IMR-90 (cell line): ENCODE results near the gene GNG2. TPM values are rescaled to one million over a fixed set of nuclear protein-coding genes. Genes with fewer than 3 reads are reported as not detected.

Experiments
- ATAC-seq: fragments of 200-7000 bp; cut with Tn5 transposase; 2 replicates; pipeline ENCODE4 v1.9.1; 2020; ENCODE audit warnings: low read depth, mild to moderate bottlenecking, moderate library complexity
- BruUV-seq: library from RNA; stranded (reverse); fragments of 400-500 nt; replicated peaks from 2 replicates; lab custom pipeline; 2021; lab: Mats Ljungman, UMichigan
- CTCF ChIA-PET: fragments of 300-600 bp; formaldehyde crosslinking; extraction: SDS; loops from one replicate; lab custom pipeline; 2021; ENCODE audit warnings: antibody characterized with exemption; lab: Yijun Ruan, JAX
- POLR2A ChIA-PET: fragments of 300-600 bp; sonication (Branson Sonifier 250); formaldehyde crosslinking; loops from one replicate; lab custom pipeline; 2022; ENCODE audit warnings: antibody characterized with exemption; ENCODE audit not compliant: unreplicated experiment; lab: Charles Lee
- DNase-seq: peaks from one replicate; pipeline ENCODE4 v3.0.0; 2013
- H2AFZ ChIP-seq: replicated peaks from 2 replicates; pipeline ENCODE3; 2013; ENCODE audit warnings: low read length, mild to moderate bottlenecking; ENCODE audit not compliant: poor library complexity
- H2AK5ac ChIP-seq: 2 replicates; pipeline ENCODE4 v1.6.1; 2013; ENCODE audit warnings: low read depth, low read length, inconsistent platforms
- H2AK9ac ChIP-seq: replicated peaks from 2 replicates; pipeline ENCODE3; 2013; ENCODE audit warnings: mild to moderate bottlenecking, low read depth, low read length, moderate library complexity; ENCODE audit not compliant: poor library complexity
- H2BK120ac ChIP-seq: 2 replicates; pipeline ENCODE4 v1.6.1; 2013; ENCODE audit warnings: low read depth, low read length, inconsistent platforms
- H2BK15ac ChIP-seq: 3 replicates; pipeline ENCODE4 v1.6.1; 2013; ENCODE audit warnings: low read depth, low read length, inconsistent platforms
- H2BK20ac ChIP-seq: 2 replicates; pipeline ENCODE4 v1.6.1; 2013; ENCODE audit warnings: low read depth, mild to moderate bottlenecking, inconsistent platforms, low read length, moderate library complexity
- H2BK5ac ChIP-seq: 2 replicates; pipeline ENCODE4 v1.6.1; 2013; ENCODE audit warnings: mild to moderate bottlenecking, low read depth, low read length, inconsistent platforms; ENCODE audit not compliant: poor library complexity, severe bottlenecking
- H3K14ac ChIP-seq: replicated peaks from 2 replicates; pipeline ENCODE4 v1.6.1; 2013; ENCODE audit warnings: low read depth, low read length, inconsistent platforms
- H3K18ac ChIP-seq: 2 replicates; pipeline ENCODE4 v1.6.1; 2013; ENCODE audit warnings: low read depth, low read length, control low read depth
- H3K23ac ChIP-seq: 2 replicates; pipeline ENCODE4 v1.6.1; 2013; ENCODE audit warnings: low read depth, low read length, inconsistent platforms
- H3K27ac ChIP-seq: 2 replicates; pipeline ENCODE4 v1.5.1; 2013; ENCODE audit warnings: mild to moderate bottlenecking, control low read depth, low read length; ENCODE audit not compliant: insufficient read depth
- H3K27me3 ChIP-seq: 2 replicates; pipeline ENCODE4 v1.6.1; 2013; ENCODE audit warnings: low read length; ENCODE audit not compliant: control insufficient read depth, insufficient read depth
- H3K36me3 ChIP-seq: 2 replicates; pipeline ENCODE4 v1.6.1; 2013; ENCODE audit warnings: low read length, mixed read lengths; ENCODE audit not compliant: control insufficient read depth, insufficient read depth
- H3K4ac ChIP-seq: 2 replicates; pipeline ENCODE4 v1.6.1; 2013; ENCODE audit warnings: low read depth, low read length, inconsistent platforms
- H3K4me1 ChIP-seq: 2 replicates; pipeline ENCODE4 v1.6.1; 2013; ENCODE audit warnings: low read length, mixed read lengths; ENCODE audit not compliant: control insufficient read depth, insufficient read depth
- H3K4me2 ChIP-seq: 2 replicates; pipeline ENCODE4 v1.6.1; 2013; ENCODE audit warnings: low read depth, mild to moderate bottlenecking, control low read depth, low read length, moderate library complexity
- H3K4me3 ChIP-seq: 2 replicates; pipeline ENCODE4 v1.5.1; 2013; ENCODE audit warnings: low read depth, mild to moderate bottlenecking, control low read depth, low read length, moderate library complexity; ENCODE audit not compliant: insufficient read depth
- H3K56ac ChIP-seq: 2 replicates; pipeline ENCODE4 v1.6.1; 2013; ENCODE audit warnings: low read length, inconsistent platforms; ENCODE audit not compliant: insufficient read depth; ENCODE audit errors: extremely low read depth
- H3K79me1 ChIP-seq, 2 experiments: 2 replicates each; pipeline ENCODE4 v1.6.1; 2013; ENCODE audit warnings: low read length in 2 of 2, inconsistent platforms in 1 of 2, low read depth in 1 of 2
- H3K9ac ChIP-seq: 2 replicates; pipeline ENCODE4 v1.6.1; 2013; ENCODE audit warnings: low read depth, low read length, control low read depth
- H3K9me1 ChIP-seq: 2 replicates; pipeline ENCODE4 v1.6.1; 2013; ENCODE audit warnings: low read length, inconsistent platforms; ENCODE audit not compliant: insufficient read depth
- H3K9me3 ChIP-seq: 2 replicates; pipeline ENCODE4 v1.6.1; 2013; ENCODE audit warnings: low read length; ENCODE audit not compliant: control insufficient read depth, insufficient read depth
- H4K20me1 ChIP-seq: 2 replicates; pipeline ENCODE4 v1.6.1; 2013; ENCODE audit warnings: low read length, inconsistent platforms; ENCODE audit not compliant: insufficient read depth
- H4K5ac ChIP-seq: 2 replicates; pipeline ENCODE4 v1.6.1; 2013; ENCODE audit warnings: mild to moderate bottlenecking, low read depth, low read length, control low read depth
- H4K8ac ChIP-seq, 2 experiments: 2 replicates each; pipeline ENCODE4 v1.6.1; 2013; ENCODE audit warnings: low read depth in 2 of 2, low read length in 2 of 2, control low read depth in 1 of 2, inconsistent platforms in 1 of 2
- H4K91ac ChIP-seq: 2 replicates; pipeline ENCODE4 v1.6.1; 2013; ENCODE audit warnings: low read depth, low read length, inconsistent platforms; ENCODE audit not compliant: insufficient read depth
- MAFK ChIP-seq: IDR thresholded peaks from 2 replicates; pipeline ENCODE4 v1.6.1; 2012; ENCODE audit warnings: low read depth, low read length, improper control_type of control experiment
- WGBS, 2 experiments: methylation state at CpG; one replicate each; pipeline versions ENCODE4 v1.1.5 to v1.1.7; 2013; ENCODE audit warnings: missing lambda C conversion rate in 2 of 2; ENCODE audit not compliant: insufficient read length in 1 of 2; ENCODE audit errors: extremely low coverage in 2 of 2; 5-methylcytosine and 5-hydroxymethylcytosine counted together
- dilution Hi-C: fragments of 300-500 bp; cut with HindIII; formaldehyde crosslinking; loops from one replicate; pipeline ENCODE4 v1.14.3; 2018; ENCODE audit warnings: low sequenced_read_pairs; ENCODE audit not compliant: unreplicated experiment
- in situ Hi-C: fragments of 300-500 bp; cut with MboI; formaldehyde crosslinking; loops from 3 replicates; pipeline ENCODE4 v1.14.3; 2019; ENCODE audit warnings: low sequenced_read_pairs, inconsistent platforms, mixed read lengths
- intact Hi-C: fragments of 100-400 bp; cut with micrococcal nuclease; formaldehyde crosslinking; loops from 2 replicates; pipeline ENCODE4 v1.10.0; 2022
- polyA plus RNA-seq, 3 experiments: library from polyadenylated mRNA; depleted of rRNA; stranded (reverse); fragments of >200 nt; gene quantifications; 2 replicates each; pipeline ENCODE4 v1.2.3, GENCODE V29; 2012; ENCODE audit warnings: low replicate concordance in 1 of 3
- total RNA-seq: library from RNA; depleted of rRNA; stranded (reverse); fragments of >200 nt; gene quantifications from 2 replicates; pipeline ENCODE4 v1.2.3, GENCODE V29; 2012

Gene GNG2
- total and polyA plus RNA-seq, 2 of the 4 experiments (the other 2 are of a cell fraction): 13.1 to 14.6 TPM

DNA sequence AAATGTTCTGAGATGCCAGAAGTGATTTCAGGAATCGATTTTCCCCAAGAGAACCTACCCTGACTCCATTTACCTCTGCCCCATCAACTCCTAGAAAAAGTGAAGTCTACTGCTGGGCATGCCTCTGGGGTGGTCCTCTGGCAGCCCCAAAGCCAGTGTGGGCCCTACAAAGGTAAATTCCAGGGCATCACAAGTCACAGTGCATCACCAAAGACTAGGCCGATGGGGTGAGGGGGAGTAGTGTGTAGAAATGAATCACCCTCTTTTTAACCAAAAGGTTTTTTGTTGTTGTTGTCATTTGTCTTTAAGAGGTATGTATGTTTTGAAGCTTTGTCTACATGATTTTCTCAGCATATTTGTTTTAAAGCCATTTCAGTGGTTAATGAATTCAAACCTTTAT lies 82.6 kb downstream of the GNG2 start:
- no peak overlapping the region for H3K14ac ChIP-seq
- dilution Hi-C loops: no loop called here
- POLR2A ChIA-PET: no interaction called here

More for the DNA sequence above, 82.6 kb downstream of the GNG2 start:
- H3K4me3 ChIP-seq: no peak overlapping the region
- H2BK20ac ChIP-seq: no peak overlapping the region
- no peak for TF ChIP-seq MAFK
- CTCF ChIA-PET: no interaction called here
- no peak overlapping the region for H2AFZ ChIP-seq
- H3K56ac ChIP-seq: no peak overlapping the region
- H3K27ac ChIP-seq: no peak overlapping the region
- H3K36me3 ChIP-seq: no peaks in the 10 kb centered on the region
- no peak overlapping the region for H3K9ac ChIP-seq
- no peak overlapping the region for H2BK120ac ChIP-seq
- no peak overlapping the region for H4K91ac ChIP-seq
- no CpG with 5 or more reads among the region's 2 CpGs for WGBS, 2 experiments
- H2BK5ac ChIP-seq: no peak overlapping the region
- BruUV-seq: no TSS peak
- H3K18ac ChIP-seq: no peak overlapping the region
- in situ Hi-C loops (no loop called here), intact Hi-C loops (no loop called here)
- peaks cover 0 to 3% of the 10 kb centered on the region in 2 experiments; a peak in 1 of 4 replicates for H3K79me1 ChIP-seq
- DNase-seq (no peak), ATAC-seq (no peak)
- H3K23ac ChIP-seq: no peak overlapping the region
- no peak overlapping the region for H2BK15ac ChIP-seq
- H3K9me1 ChIP-seq: no peaks in the 10 kb centered on the region; the same call in 1 of the 2 replicates
- peaks cover 3% of the 10 kb centered on the region for H3K9me3 ChIP-seq
- H3K27me3 ChIP-seq: no peaks in the 10 kb centered on the region
- no peak overlapping the region for H3K4ac ChIP-seq
- no peaks in the 10 kb centered on the region for H3K4me1 ChIP-seq
- no peak overlapping the region for H4K5ac ChIP-seq
- H4K8ac ChIP-seq: no peak overlapping the region
- H2AK9ac ChIP-seq: no peak overlapping the region
- no peak overlapping the region for H2AK5ac ChIP-seq
- H3K4me2 ChIP-seq: no peak overlapping the region
- H4K20me1 ChIP-seq: no peaks in the 10 kb centered on the region
